ENCODE data around the gene MRC2.

The MRC2 gene

GRCh38 chr17:62662855-62663254 lies 35.4 kb downstream of the MRC2 start:
- no peak for DNase-seq

- DNase-seq = no peak
These were observed 35.8 kb downstream of the MRC2 start for GRCh38 chr17:62663304-62663703.

- no peak for DNase-seq
These were observed 37.1 kb downstream of the MRC2 start for GRCh38 chr17:62664336-62665120.

GRCh38 chr17:62665599-62665998 lies 38.1 kb downstream of the MRC2 start:
- DNase-seq = no peak

GRCh38 chr17:62666061-62666800 lies 38.8 kb downstream of the MRC2 start:
- DNase-seq = no peak

- no peak for DNase-seq
These were observed 39.5 kb downstream of the MRC2 start for GRCh38 chr17:62666801-62667591.

- DNase-seq = no peak
These were observed 40.8 kb downstream of the MRC2 start for GRCh38 chr17:62668091-62668804.

GRCh38 chr17:62670202-62670821 lies 42.8 kb downstream of the MRC2 start:
- no peak for DNase-seq

GRCh38 chr17:62671553-62671952 lies 44.1 kb downstream of the MRC2 start:
- no peak for DNase-seq

GRCh38 chr17:62672957-62673356 lies 45.5 kb downstream of the MRC2 start:
- DNase-seq = no peak

GRCh38 chr17:62673614-62674362 lies 46.3 kb downstream of the MRC2 start:
- no peak for DNase-seq

- no peak for DNase-seq
These were observed 46.9 kb downstream of the MRC2 start for GRCh38 chr17:62674363-62674739.

GRCh38 chr17:62674841-62675240 lies 47.4 kb downstream of the MRC2 start:
- DNase-seq = no peak

- peak in 46 of 56 donors; percentile 12 to 81 (median 50) for DNase-seq
These were observed 47.8 kb downstream of the MRC2 start for GRCh38 chr17:62675260-62675659.

GRCh38 chr17:62675701-62676100 lies 48.2 kb downstream of the MRC2 start:
- no peak for DNase-seq

- DNase-seq = no peak
These were observed 48.9 kb downstream of the MRC2 start for GRCh38 chr17:62676231-62676943.

GRCh38 chr17:62676952-62677596 lies 49.6 kb downstream of the MRC2 start:
- DNase-seq = peak in 9 of 56 donors; percentile 12 to 49 (median 24)

- no peak for DNase-seq
These were observed 50.9 kb downstream of the MRC2 start for GRCh38 chr17:62678214-62678919.
